GM12878 (cell line): Measurements from ENCODE around the gene OOSP2. TPM values are rescaled to one million over a fixed set of nuclear protein-coding genes. Genes with fewer than 3 reads are reported as not detected.

ENCODE experiments used
- ATAC-seq: fragments of 200-7000 bp; cut with Tn5 transposase; 3 replicates; pipeline ENCODE4 v1.9.1; 2020; ENCODE audit warnings: mild to moderate bottlenecking, moderate library complexity
- BruUV-seq: library from RNA; stranded (reverse); fragments of 400-500 nt; replicated peaks from 2 replicates; lab custom pipeline; 2021; lab: Mats Ljungman, UMichigan
- CTCF ChIA-PET: fragments of 300-600 bp; sonication (Branson Sonifier 250); formaldehyde crosslinking; extraction: SDS; loops from one replicate; lab custom pipeline; 2021; ENCODE audit warnings: inconsistent platforms; lab: Yijun Ruan, JAX
- POLR2A ChIA-PET: fragments of 350-600 bp; formaldehyde crosslinking; extraction: SDS; loops from one replicate; lab custom pipeline; 2021; ENCODE audit warnings: inconsistent platforms; lab: Charles Lee
- RAD21 ChIA-PET: fragments of 300-600 bp; sonication (Branson Sonifier 250); formaldehyde crosslinking; loops from one replicate; lab custom pipeline; 2023; ENCODE audit warnings: antibody characterized with exemption; ENCODE audit not compliant: unreplicated experiment; lab: Charles Lee
- SMC1A ChIA-PET: fragments of 300-600 bp; sonication (Branson Sonifier 250); formaldehyde crosslinking; loops from one replicate; lab custom pipeline; 2023; ENCODE audit not compliant: unreplicated experiment, uncharacterized antibody; lab: Charles Lee
- DNase-seq: peaks from one replicate; pipeline ENCODE4 v3.0.0-alpha.2; 2011; ENCODE audit warnings: low read depth, low spot score
- FAIRE-seq: peaks from 3 replicates; lab custom pipeline; 2011; peaks lifted over from hg19 to GRCh38; lab: Jason Lieb, UNC
- H2AFZ ChIP-seq: 2 replicates; pipeline ENCODE4 v1.6.0; 2011; ENCODE audit warnings: low read depth, low read length, control low read depth; ENCODE audit not compliant: control insufficient read depth
- H3K27ac ChIP-seq: 2 replicates; pipeline ENCODE4 v1.5.1; 2011; ENCODE audit warnings: control low read depth; ENCODE audit not compliant: control insufficient read depth, insufficient read depth
- H3K27me3 ChIP-seq, 2 experiments: replicated peaks in 1 of 2; 2 replicates each; pipeline versions ENCODE4 v1.6.0 to v1.6.1; 2011; ENCODE audit warnings: low read length in 1 of 2; ENCODE audit not compliant: control insufficient read depth in 2 of 2, insufficient read depth in 2 of 2
- H3K36me3 ChIP-seq, 2 experiments: 2 replicates each; pipeline ENCODE4 v1.5.1; 2011; ENCODE audit warnings: low read length in 1 of 2; ENCODE audit not compliant: control insufficient read depth in 2 of 2, insufficient read depth in 2 of 2
- H3K4me1 ChIP-seq: 2 replicates; pipeline ENCODE4 v1.6.1; 2011; ENCODE audit warnings: mild to moderate bottlenecking, low read length, moderate library complexity, mixed read lengths; ENCODE audit not compliant: control insufficient read depth, insufficient read depth
- H3K4me2 ChIP-seq: 2 replicates; pipeline ENCODE4 v1.6.0; 2011; ENCODE audit warnings: control low read depth; ENCODE audit not compliant: control insufficient read depth, insufficient read depth
- H3K4me3 ChIP-seq: fragments of 200-600 bp; sonication (generic); 2 replicates; pipeline ENCODE4 v1.5.1; 2016
- H3K79me2 ChIP-seq: 2 replicates; pipeline ENCODE4 v1.6.0; 2011; ENCODE audit warnings: low read length; ENCODE audit not compliant: control insufficient read depth, insufficient read depth
- H3K9ac ChIP-seq: 2 replicates; pipeline ENCODE4 v1.8.0; 2011; ENCODE audit warnings: low read length, control low read depth, mixed read lengths; ENCODE audit not compliant: control insufficient read depth, insufficient read depth
- H3K9me3 ChIP-seq: replicated peaks from 3 replicates; pipeline ENCODE4 v1.5.1; 2011; ENCODE audit warnings: mild to moderate bottlenecking, low read length; ENCODE audit not compliant: control insufficient read depth, insufficient read depth
- H4K20me1 ChIP-seq: 2 replicates; pipeline ENCODE4 v1.6.0; 2011; ENCODE audit not compliant: control insufficient read depth, insufficient read depth
- EP300 ChIP-seq, 2 experiments: fragments of 150-350 bp in 1 of 2; IDR thresholded peaks; 2 replicates each; pipeline ENCODE4 v1.6.1; 2011 to 2012; ENCODE audit warnings: low read depth in 2 of 2, low read length in 2 of 2, borderline replicate concordance in 1 of 2, improper control_type of control experiment in 1 of 2, inconsistent platforms in 1 of 2; ENCODE audit not compliant: control insufficient read depth in 1 of 2
- MEF2B ChIP-seq: fragments of 450-650 bp; IDR thresholded peaks from 2 replicates; pipeline ENCODE4 v1.6.1; 2018; ENCODE audit warnings: mild to moderate bottlenecking, moderate library complexity; ENCODE audit not compliant: partially characterized antibody, poor library complexity, severe bottlenecking
- RAD51 ChIP-seq: fragments of 450-650 bp; IDR thresholded peaks from 2 replicates; pipeline ENCODE4 v1.6.1; 2016; ENCODE audit warnings: moderate library complexity, mild to moderate bottlenecking, inconsistent platforms
- RELA ChIP-seq: fragments of 450-650 bp; IDR thresholded peaks from 2 replicates; pipeline ENCODE4 v1.8.0; 2014; ENCODE audit warnings: borderline replicate concordance; ENCODE audit not compliant: partially characterized antibody
- SPI1 ChIP-seq: IDR thresholded peaks from 2 replicates; pipeline ENCODE4 v1.6.1; 2011; ENCODE audit warnings: low read depth, mild to moderate bottlenecking, low read length, moderate library complexity, borderline replicate concordance; ENCODE audit not compliant: insufficient read depth
- SUPT20H ChIP-seq: IDR thresholded peaks from 2 replicates; pipeline ENCODE4 v1.6.1; 2011; ENCODE audit warnings: low read depth, mild to moderate bottlenecking, low read length, moderate library complexity, borderline replicate concordance; ENCODE audit not compliant: control insufficient read depth
- USF2 ChIP-seq: IDR thresholded peaks from 2 replicates; pipeline ENCODE4 v1.6.1; 2011; ENCODE audit warnings: low read depth, low read length, improper control_type of control experiment, borderline replicate concordance
- ZBTB11 ChIP-seq: fragments of 450-650 bp; formaldehyde crosslinking; IDR thresholded peaks from 2 replicates; pipeline ENCODE4 v1.5.0; 2022; ENCODE audit warnings: mild to moderate bottlenecking, missing genetic modification characterization
- ZNF217 ChIP-seq: fragments of 450-650 bp; IDR thresholded peaks from 2 replicates; pipeline ENCODE4 v1.6.1; 2017; ENCODE audit warnings: antibody characterized with exemption, mild to moderate bottlenecking
- WGBS: methylation state at CpG from one replicate; pipeline ENCODE4 v1.1.6; 2016; ENCODE audit warnings: low lambda C conversion rate; ENCODE audit not compliant: insufficient replicate concordance, insufficient coverage; ENCODE audit errors: missing lambda C conversion rate; 5-methylcytosine and 5-hydroxymethylcytosine counted together
- in situ Hi-C: fragments of 300-500 bp; cut with MboI; formaldehyde crosslinking; loops from 9 replicates; pipeline ENCODE4 v1.14.3; 2018; ENCODE audit warnings: mixed read lengths
- intact Hi-C: fragments of 100-400 bp; cut with micrococcal nuclease; formaldehyde crosslinking; loops from one replicate; pipeline ENCODE4 v1.14.2; 2022; ENCODE audit not compliant: unreplicated experiment
- polyA plus RNA-seq, 11 experiments: library from polyadenylated mRNA; depleted of rRNA in 4 of 11; unstranded in 6 of 11; stranded (reverse) in 5 of 11; fragments of >200 nt; fragmentation: Nextera tagmentation in 4 of 11; fragmentation: Illumina TruSeq in 1 of 11; extraction: Ambion mirVana in 4 of 11; extraction: Trizol in 1 of 11; gene quantifications; 1 replicate in 1 of 11; 2 replicates in 10 of 11; pipeline versions ENCODE4 v1.2.1 to v1.2.3, GENCODE V29; 2011 to 2016; ENCODE audit warnings: inconsistent platforms in 2 of 11, missing spikeins in 2 of 11, low read depth in 1 of 11
- total RNA-seq, 4 experiments: library from RNA; depleted of rRNA in 3 of 4; stranded (reverse); fragments of >200 nt in 3 of 4; fragmentation: Illumina TruSeq in 1 of 4; extraction: Trizol in 1 of 4; gene quantifications; 2 replicates each; pipeline versions ENCODE4 v1.2.1 to v1.2.3, GENCODE V29; 2013 to 2021

Gene OOSP2
- total and polyA plus RNA-seq, 10 of the 15 experiments (the other 5 are each of a cell fraction or from before 2014, with no cell fraction given), result not detected

GRCh38 chr11:60084631-60085273 lies 44.5 kb downstream of the OOSP2 start:
- no peak for DNase-seq
- no TSS peak for BruUV-seq
- in situ Hi-C loops, result no loop called here
- no peak for TF ChIP-seq RELA
- no peak for TF ChIP-seq USF2
- no peak for TF ChIP-seq SPI1
- TF ChIP-seq EP300 (IDR thresholded peaks at IDR 0.05; ENCODE audit: borderline replicate concordance in 1 of 2, control insufficient read depth in 1 of 2, low read depth in 2 of 2, low read length in 2 of 2), result no peak
- no peak for TF ChIP-seq ZBTB11 (CRISPR knock-in tag)
- no peak for TF ChIP-seq MEF2B
- TF ChIP-seq RAD51, result no peak
- no peak for TF ChIP-seq SUPT20H
- no peak for TF ChIP-seq ZNF217
- TF ChIP-seq, all 136 proteins: peak for 0
- no peak overlapping the region for H3K9ac ChIP-seq
- no peaks in the 10 kb centered on the region; a peak in 1 of 4 replicates for H3K27me3 ChIP-seq
- CTCF ChIA-PET, result interaction anchor here (0.8 to 1.3 kb wide), 2 partner anchors 44 to 180 kb away, joined by 3 to 4 read pairs; no protein-coding TSS in a partner anchor
- H2AFZ ChIP-seq, result no peak overlapping the region
- RAD21 ChIA-PET, result no interaction called here
- no peak overlapping the region for H3K4me3 ChIP-seq
- ATAC-seq, result no peak
- H3K9me3 ChIP-seq, result no peaks in the 10 kb centered on the region
- SMC1A ChIA-PET, result interaction anchor here (1.5 kb wide), 1 partner anchor 9 kb away, joined by 3 read pairs; no protein-coding TSS in a partner anchor
- intact Hi-C loops, result no loop called here
- H3K79me2 ChIP-seq, result no peaks in the 10 kb centered on the region
- POLR2A ChIA-PET, result no interaction called here
- H3K36me3 ChIP-seq, result no peaks in the 10 kb centered on the region
- H4K20me1 ChIP-seq, result no peaks in the 10 kb centered on the region
- H3K27ac ChIP-seq, result no peak overlapping the region
- no peak overlapping the region for H3K4me2 ChIP-seq
- no peaks in the 10 kb centered on the region for H3K4me1 ChIP-seq
- WGBS, result 0% methylated on average over 3 of the region's 3 CpGs
- FAIRE-seq, result no peak
